ENCODE data around the gene RHEBL1.

- TF ChIP-seq CTCF (IDR thresholded peaks at IDR 0.05), result no peak
- no peak for TF ChIP-seq TP53 (CRISPR knock-in tag; IDR thresholded peaks at IDR 0.05)
- TF ChIP-seq, protein P1, sequence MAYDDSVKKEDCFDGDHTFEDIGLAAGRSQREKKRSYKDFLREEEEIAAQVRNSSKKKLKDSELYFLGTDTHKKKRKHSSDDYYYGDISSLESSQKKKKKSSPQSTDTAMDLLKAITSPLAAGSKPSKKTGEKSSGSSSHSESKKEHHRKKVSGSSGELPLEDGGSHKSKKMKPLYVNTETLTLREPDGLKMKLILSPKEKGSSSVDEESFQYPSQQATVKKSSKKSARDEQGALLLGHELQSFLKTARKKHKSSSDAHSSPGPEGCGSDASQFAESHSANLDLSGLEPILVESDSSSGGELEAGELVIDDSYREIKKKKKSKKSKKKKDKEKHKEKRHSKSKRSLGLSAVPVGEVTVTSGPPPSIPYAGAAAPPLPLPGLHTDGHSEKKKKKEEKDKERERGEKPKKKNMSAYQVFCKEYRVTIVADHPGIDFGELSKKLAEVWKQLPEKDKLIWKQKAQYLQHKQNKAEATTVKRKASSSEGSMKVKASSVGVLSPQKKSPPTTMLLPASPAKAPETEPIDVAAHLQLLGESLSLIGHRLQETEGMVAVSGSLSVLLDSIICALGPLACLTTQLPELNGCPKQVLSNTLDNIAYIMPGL (CRISPR knock-in tag; IDR thresholded peaks at IDR 0.05), result no peak
- no peak for TF ChIP-seq ZNF416 (CRISPR knock-in tag; IDR thresholded peaks at IDR 0.05)
- no peak for TF ChIP-seq SOX15 (CRISPR knock-in tag; IDR thresholded peaks at IDR 0.05)
- TF ChIP-seq JUN (CRISPR knock-in tag; IDR thresholded peaks at IDR 0.05), result no peak
- TF ChIP-seq FOXP1 (CRISPR knock-in tag; IDR thresholded peaks at IDR 0.05; ENCODE audit: borderline replicate concordance), result no peak
- no peak for TF ChIP-seq PREB (CRISPR knock-in tag; IDR thresholded peaks at IDR 0.05; ENCODE audit: borderline replicate concordance)
- no peak for TF ChIP-seq ZNF671 (CRISPR knock-in tag; IDR thresholded peaks at IDR 0.05)
- no peak for TF ChIP-seq ZBTB21 (CRISPR knock-in tag; IDR thresholded peaks at IDR 0.05; ENCODE audit: borderline replicate concordance)
Measured at GRCh38 chr12:49061157-49061650, 8.6 kb downstream of the RHEBL1 start.
